ENCODE measurements around the gene ADIG.

The ADIG gene

DNA sequence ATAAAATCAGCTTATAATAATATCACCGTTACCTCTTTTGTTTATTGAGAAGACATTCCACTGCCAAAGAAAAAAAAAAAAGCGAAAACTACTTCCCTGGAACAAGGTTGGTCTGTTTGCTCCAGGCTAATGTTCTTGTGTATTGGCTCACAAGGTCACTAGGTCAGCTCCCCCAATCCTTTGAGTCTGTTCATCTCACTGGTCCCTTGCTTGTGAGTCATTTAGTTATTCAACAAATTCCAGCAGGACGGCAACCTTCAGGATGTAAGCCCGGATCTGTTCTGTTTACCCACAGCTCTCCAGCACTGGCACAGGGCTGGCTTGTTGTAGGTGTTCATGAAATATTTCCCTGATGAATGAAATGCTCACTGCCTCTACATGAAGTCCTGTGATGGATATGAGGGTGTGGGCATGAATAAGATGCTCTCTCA is 23.9 kb downstream of the ADIG start:
- peak; percentile 93 for DNase-seq

DNA sequence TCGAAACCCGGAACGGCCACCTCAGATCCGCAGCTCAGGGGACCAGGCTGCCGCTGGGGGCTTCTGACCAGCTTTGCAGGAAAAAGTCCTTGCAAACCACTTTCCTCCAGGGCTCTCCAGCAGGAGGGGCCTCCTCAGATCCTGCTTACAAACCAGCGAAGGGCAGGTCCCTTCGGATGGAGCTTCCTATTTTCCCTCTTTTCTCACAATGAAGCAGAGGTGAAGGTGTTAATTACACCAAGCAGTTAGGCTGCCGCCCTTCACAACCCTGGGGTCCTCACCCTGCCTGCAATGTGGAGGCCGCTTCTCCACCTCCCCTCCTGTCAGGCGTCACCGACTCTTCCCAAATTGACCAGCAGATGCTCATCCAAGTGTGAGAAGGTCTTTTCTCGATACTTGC is 26.4 kb downstream of the ADIG start:
- DNase-seq = no peak

DNA sequence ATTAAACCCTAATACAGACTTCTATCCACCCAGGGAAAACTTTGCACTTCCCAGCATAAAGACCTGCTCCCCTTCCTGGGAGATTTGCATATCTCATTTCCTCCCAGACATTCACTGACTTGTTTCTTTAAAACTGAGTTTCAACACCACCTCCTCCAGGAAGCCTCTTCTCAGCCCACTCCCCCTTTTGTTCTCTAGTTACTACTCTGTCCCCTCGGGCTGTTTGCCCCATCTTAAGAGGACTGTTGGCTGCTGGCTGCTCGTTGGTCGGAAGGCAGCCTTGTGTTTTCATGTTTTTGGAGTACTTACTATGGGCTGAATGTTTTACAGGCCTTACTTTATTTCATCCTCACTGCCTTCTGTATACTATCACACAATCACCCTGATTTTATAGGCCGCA is 27.2 kb downstream of the ADIG start:
- peak; percentile 70 for DNase-seq

DNA sequence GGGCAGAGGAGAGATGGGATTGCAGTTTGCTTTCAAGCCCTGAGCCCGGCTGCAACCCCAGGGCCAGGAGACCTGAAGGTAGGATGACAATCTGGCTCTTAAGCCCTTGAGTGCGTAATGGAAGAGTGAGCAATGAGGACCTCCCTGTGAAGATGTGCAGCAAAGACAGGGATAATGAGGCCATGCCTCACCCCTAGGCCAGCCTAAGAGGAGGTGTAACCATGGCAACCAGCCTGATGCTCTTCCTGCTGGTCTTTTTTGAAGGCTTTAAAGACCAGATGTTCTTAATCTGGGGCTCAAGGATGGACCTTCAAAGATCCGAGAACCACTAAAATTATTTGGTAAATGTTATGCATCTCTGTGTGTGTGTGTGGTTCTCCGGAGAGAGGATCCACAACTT is 28.8 kb downstream of the ADIG start:
- no peak for DNase-seq

DNA sequence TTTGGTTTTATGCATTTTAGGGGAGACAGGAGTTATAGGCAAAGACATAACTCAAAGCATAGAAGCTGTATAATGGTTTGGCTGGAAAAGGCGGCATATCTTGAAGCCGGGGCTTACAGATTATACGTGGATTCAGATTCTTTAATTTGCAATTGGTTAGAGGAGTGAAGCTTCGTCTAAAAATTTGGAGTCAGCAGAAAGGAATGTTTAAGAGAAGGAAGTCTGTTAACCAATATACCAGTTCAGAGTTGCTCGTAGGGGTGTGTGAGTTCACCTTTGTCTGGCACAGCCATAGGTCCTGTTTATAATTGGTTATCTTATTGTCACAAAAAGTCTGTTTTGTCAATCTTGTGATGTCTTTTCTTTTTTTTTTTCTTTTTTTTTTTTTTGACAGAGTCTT is 29.5 kb downstream of the ADIG start:
- DNase-seq = no peak

DNA sequence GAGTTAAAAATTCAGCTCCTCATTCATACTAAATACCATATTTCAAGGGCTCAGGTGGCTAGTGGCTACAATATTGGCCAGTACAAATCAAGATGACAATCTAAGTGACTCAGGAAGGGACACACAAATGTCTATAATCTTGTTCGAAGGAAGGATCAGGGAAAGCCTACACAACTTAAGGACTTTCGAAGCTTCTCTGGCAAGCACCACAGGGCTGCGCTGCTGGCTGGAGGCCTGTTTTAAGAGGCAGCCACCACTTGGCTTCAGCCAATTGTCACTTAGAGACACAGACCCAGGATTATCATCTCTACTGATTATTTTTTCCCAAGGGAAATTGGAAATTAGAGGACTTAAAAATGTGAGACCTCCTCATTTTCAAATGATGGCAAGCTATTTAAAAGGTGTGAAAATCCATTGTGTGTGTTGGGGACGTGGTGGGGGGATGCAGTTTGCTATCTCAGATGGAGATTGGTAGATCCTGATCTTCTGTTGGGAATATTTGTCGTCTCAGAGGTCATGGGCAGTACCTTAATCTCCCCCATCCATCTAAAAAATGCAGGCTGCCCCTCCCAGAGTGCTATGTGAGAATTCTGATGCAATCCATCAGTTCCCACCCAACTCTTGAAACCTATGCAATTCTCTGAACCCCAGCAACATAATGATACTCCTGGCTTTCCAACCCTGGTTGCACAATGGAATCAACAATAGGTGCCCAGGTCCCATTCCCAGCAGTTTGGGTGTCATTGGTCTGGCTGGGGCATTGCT is 31.9 kb downstream of the ADIG start:
- no peak for DNase-seq

DNA sequence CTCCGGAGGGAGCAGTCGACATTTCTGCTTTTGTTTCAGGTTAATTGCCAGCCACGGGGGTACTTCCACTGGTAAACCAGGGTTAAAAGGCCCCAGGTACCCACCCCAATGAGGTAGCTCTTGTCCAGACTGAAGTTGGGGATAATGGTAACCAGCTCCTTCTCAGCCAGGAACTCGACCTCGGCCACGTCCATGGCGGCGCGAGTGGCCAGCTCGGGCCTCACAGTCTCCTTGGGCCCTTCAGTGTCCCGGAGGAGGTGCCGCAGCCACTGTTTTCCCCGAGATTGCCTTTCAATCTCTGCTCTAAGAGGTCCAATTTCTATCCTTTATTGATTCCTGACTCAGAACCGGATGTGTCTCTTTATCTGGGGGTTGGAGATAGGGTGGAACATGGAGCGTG is 34.3 kb downstream of the ADIG start:
- DNase-seq = no peak

DNA sequence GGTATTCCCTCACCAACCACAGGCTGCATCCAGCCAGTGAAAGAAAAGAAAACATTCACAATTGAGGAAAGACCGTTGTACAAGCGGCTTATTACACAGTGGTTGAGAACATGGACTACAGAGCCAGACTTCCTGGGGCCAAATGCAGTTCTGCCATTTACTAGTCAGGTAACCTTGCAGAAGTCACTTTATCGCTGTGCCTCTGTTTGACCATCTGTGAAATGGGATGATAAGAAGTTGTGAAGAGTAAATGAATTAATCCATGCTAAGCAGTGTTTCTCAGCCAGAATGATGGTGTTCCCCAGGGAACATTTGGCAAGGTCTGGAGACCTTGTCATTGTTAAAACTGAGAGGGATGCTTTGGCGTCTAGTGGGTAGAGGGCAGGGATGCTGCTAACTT is 35.5 kb downstream of the ADIG start:
- no peak for DNase-seq

DNA sequence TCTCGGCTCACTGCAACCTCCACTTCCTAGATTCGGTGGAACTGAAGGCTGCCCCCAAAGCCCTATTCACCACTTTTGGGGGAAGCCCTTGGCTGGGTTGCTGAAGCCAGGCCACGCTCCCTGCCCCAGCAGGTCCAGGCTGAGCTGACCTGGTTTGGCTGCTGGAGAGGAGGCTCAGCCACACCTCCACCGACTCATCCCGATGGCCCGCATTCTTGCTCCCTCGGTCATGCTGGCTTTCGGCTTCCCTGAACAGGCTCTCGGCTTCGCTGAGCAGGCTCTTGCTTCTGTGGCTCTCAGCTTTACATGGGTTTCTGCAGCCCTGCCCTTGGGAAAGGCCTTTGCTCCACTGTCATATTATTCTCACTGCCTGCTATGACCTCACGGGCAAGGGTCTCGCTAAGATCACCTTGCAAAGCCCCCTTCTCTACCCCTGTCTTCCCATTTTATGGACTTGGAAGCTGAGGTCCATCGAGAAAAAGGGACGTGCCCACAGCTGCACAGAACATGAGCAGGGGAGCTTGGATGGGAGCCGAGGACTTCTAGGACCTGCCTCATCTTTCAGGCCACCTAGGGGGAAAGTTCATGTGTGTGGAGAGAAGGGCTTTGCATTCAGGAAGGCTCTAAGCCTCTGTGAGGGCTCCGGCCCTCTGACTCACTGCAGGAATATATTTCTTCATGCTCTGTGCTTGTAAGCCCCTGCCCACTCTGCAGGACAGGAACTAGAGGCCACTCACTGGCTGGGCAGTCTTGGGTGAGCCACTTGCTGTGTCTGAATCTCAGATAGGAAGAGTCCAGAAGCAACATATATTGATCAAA is 36.2 kb downstream of the ADIG start:
- peak; percentile 96 for DNase-seq

DNA sequence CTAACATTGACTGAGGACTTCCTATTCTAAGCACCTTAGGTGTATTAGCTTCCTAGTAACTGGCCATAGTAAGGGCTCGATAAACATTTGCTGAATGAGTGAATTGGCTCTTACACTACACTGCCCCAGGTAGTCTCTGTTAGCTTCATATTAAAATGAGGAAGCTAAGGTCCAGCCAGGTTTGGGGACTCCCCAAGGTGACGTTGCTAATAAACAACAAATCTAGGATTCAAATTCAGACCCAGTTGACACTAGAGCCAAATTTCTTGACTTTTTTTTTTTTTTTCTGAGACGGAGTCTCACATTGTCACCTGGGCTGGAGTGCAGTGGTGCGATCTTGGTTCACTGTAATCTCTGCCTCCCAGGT is 36.8 kb downstream of the ADIG start:
- no peak for DNase-seq

DNA sequence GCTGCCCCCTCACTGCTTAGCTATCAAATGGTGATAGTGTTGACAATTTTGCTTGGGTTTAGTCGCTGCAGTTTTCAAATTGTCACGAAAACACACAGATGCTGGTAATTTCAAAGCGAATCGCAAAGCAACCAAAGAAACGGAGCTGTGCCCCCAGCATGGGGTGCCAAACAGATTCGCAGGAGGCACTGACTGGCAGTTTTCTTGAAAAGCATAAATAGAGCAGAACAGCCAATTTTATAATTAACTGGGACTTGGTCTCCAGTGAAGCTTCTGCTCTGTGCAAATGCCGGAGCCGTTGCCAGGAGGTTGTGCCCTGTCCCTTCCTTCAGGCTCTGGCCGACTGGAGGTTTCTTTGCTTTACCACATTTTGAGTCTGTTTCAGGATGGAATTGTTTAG is 39.4 kb downstream of the ADIG start:
- no peak for DNase-seq

DNA sequence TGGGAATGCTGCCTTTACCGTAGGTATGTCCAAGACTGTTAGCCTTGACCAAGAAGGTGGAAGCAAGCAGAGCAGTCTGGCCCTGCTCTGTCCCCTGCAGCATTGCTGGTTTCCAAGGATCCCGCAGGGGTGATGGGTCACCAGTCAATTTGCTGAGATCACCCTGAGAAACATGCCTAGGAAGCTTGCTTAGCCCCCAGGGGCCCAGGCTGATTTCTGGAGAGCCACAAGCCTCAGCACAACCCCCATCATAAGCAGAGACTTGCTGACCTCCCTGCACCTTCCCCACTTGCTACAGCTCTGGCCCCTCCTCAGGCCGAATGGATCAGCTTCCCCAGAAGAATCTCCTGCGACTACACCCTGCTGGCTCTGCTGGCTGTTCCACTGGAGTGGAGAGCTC is 42.1 kb downstream of the ADIG start:
- peak; percentile 79 for DNase-seq

DNA sequence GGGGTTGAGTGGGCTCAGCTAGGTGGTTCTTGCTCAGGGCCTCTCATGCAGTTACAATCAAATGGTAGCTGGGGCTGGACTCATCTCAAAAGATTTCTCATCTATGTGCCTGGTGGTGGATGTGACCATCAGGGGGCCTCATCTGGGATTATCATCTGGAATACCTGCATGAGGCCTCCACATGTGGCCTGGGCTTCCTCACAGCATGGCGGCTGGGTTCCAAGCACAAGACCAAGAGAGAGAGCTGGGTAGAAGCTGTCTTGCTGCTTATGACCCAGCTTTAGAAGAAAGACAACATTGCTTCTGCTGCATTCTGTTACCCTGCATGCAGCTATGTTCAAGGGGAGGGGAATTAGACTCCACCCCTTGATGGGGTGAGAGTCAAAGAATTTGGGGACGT is 43.1 kb downstream of the ADIG start:
- DNase-seq = no peak

DNA sequence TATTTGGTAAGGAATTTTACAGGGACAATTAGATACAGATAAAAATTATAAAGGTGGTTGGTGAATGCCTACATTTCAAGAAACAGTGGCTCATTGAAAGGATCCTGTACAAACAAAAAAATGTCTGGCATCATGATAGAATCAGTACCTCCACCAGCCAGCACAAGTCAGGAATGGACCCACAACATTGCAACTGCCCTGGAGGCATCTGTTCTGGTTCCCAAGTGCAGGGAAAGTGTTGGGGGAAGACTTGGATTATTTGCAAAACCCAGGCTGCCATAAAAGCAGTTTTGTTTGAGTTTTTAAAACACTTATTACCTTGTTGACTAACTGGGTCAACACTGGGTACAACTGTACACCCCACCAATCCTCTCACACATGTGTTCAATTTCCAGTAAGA is 44.9 kb downstream of the ADIG start:
- no peak for DNase-seq

DNA sequence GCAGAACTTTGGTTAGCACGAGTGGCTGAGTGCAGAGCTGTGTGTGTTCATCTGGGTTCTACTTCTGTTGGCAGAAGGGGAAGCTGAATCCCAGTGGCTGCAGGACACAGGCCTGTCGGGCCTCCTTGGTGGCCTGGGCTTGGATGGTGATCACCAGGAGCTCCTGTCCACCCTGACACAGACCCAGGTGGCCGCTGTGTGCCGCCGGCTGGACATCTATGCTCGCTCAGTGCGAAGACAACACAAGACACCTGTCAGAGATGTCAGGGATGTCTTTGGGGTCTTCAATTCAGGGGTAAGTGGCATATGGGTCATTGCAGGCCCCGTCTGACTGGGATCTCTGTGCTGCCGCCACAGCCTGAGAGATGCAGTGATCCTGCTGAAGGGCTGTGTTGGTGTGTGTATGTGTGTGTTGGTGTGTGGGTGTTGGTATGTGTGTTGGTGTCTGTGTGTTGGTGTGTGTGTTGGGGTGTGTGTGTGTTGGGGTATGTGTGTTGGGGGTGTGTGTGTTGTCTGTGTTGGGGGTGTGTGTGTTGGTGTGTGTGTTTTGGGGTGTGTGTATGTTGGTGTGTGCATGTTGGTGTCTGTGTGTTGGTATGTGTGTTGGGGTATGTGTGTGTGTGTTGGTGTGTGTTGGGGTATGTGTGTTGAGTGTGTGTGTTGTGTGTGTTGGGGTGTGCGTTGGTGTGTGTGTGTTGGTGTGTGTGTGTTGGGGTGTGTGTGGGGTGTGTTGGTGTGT is 46.1 kb downstream of the ADIG start:
- DNase-seq = no peak

DNA sequence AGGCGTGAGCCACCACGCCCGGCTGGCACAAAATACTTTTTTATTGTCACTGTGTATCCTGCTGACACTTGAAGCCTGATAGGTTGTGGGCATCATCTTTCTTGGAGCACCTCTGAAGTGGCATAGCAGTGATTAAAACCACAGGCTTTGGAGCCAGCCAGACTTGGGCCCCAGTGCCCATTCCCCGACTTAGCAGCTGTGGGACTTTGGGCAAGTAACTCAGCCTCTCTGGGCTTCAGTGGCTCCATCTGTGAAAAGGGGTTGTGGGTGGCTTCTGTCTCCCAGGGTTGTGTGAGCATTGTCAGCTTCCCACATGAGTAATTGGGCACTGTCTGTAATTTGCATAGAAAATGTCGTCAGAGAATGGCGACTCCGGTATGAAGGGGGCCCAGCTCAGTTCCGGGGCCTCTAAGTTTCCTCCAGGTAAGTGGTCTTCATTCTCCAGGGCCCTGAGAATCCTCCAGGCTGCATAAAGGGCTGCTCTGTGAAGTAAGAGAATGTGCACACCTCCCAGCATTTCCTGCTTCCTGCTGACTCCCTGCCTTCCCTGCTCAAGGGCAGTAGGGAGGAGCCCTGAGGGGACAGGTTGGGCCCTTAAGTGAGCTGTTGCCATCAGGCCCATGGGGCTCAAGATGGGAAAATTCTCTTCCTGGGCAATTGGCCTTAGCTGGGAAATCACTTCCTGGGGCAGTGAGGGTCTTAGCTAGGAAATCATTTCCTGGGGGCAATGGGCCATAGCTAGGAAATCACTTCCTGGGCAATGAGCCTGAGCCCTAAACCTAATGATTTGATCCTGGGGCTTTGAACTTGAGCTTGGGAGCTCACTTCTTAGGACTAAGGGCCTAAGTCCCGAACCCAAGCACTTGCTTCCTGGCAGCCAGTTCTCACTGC is 47.8 kb downstream of the ADIG start:
- no peak for DNase-seq

DNA sequence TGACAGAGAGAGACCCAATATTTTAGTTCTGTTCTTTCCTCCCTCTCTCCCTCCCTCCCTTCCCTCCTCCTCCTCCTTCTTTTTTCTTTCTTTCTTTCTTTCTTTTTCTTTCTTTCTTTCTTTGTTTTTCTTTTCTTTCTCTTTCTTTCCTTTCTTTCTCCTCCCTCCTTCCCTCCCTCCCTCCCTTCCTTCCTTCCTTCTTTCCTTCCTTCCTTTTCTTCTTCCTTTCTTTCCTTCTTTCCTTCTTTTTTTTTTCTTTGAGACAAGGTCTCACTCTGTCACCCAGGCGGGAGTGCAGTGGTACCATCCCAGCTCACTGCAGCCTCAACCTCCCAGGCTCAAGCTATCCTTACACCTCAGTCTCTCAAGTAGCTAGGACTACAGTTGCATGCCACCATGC is 49.0 kb downstream of the ADIG start:
- no peak for DNase-seq

DNA sequence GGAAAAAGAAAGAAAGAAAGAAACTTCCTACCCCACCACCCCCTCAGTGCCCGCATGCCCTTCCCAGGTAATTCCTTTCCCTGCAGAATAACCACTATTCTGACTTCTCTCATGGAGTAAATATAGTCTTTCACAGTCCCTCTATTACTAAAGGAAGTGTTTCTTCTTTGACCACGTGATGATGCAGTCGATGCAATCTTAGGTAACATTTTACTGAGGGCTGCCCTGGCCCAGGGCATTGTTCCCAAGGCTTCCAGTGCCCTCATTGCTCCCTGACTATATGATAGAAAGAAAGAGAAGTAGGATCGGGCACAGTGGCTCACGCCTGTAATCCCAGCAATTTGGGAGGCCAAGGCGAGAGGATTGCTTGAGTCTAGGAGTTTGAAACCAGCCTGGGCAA is 49.7 kb downstream of the ADIG start:
- DNase-seq = no peak

DNA sequence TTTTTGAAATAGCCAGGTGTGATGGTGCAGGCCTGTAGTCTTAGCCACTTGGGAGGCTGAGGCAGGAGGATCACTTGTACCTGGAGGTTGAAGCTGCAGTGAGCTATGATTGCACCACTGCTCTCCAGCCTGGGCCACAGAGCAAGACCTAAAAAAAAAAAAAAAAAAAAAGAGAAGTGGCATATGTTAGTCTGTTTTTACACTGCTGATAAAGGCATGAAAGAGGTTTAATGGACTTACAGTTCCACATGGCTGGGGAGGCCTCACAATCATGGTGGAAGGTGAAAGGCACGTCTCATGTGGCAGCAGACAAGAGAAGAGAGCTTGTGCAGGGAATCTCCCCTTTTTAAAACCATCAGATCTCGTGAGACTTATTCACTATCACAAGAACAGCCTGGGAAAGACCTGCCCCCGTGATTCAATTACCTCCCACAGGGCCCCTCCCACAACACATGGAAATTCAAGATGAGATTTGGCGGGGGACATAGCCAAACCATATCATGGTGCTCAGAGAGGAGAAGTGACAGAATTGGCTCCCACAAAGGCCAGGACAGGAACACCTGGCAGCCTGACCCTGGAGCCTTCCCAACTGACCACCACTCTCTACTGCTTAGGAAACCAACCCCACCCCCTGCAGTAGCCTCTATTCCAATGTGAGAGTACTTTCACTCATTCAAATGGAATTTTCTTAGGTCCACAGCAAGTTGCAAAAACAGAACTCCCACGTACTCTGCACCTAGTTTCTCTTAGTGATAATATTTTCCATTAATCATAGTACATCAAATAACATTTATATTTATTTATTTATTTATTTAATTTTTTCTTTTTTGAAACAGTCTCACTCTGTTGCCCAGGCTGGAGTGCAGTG is 50.4 kb downstream of the ADIG start:
- no peak for DNase-seq

DNA sequence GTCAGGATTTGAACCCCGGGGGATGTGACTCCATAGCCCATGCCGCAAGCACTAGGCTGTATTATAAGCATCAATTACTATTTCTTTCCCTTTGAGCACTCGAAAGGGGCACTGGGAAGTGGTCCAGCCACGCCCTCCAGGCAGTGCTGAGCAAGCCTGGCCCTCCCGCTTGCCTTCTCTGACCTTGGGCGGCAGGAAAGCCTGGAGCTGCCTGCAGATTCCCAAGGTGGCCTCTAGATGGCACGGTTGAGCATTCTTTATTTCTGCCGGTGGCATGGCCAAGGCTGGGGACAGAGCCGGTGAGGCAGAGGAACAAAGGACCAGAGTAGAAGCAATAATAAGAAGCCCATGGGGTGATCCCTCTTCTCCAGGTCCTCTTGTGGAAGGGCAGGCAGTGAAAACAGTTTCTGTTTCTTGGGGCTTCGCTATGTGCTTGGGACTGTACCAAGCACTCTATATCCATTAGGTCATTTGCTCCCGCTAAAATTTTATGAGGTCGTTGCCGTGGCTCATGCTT is 52.6 kb downstream of the ADIG start:
- DNase-seq = peak; percentile 86

DNA sequence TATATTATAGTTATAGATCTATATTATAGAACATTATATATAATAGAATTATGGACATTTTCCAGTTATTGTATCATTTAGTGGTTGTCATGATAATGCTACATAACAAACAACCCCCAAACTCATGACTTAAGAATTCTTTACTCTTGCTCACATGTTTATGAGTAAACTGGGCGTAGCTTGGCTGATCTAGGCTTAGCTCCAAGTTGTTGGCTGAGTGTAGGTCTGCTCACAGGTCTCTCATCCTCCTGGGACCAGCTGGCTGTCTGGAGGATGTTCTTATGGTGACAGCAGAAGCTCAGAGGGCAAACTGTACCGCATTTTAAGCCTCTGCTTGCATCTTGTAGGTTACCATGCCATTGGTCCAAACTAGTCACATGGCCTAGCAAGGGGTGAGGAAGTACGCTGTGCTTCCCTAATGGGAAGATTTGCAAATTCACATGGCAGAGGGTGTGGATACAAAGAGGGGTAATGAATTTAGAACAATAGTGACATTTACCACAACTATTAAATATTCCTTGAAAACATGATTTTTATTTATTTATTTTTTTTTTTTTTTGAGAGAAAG is 54.8 kb downstream of the ADIG start:
- no peak for DNase-seq
